T-helper 1 cell (primary cell): ENCODE results near the gene MBP.
A peak's percentile ranks its signal among the peaks of the same experiment; 100 is the strongest.

ENCODE experiments used
- DNase-seq, 5 donors: peaks; one replicate each; pipeline ENCODE4 v3.0.0-alpha.2; 2012 to 2020
- total RNA-seq, 4 donors: gene quantifications; one replicate each; lab custom pipeline; 2026; lab: John Stamatoyannopoulos, UW

MBP gene
- total RNA-seq = 104 to 197 (median 154) reads per million in 4 donors

DNA sequence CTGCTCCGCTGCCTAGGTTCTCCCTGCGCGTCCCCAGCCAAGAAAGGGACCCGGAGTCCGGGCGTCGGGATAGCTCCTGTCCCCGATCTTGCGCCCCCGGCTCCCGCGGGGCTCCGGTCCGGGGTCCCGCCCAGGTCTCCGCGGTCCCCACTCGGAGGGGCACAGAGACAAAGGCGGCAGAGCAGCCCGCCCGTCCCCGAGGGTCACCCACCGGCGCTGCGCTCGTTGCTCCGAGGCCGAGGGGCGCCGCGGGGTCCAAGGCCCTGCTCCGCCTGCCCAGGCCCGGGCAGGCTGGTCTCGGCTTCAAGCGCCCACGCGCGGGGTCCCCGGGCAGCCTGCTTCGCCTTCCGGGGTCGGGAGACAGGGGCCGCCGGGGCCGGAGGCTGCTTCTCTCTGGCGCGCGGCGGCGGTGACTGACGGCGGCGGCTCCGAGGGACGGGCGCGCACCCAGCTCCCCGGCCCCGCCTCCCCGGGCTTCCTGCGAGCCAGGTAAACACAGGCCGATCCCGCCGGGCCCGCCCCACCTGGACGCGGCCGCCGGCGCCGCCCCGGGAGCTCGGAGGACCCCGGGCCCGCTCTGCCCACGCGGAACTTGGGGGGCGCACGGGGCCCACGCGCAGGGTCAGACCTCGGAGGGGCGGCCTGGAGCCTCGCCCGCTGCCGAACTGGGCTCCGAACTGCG, at the start of gene MBP:
Gene MBP, minus strand, starts transcription at position 415 of the 682 bp plus-strand sequence. CDS start 27,522 bp downstream, outside the sequence.
- peak; percentile 51 to 70 (median 63) for DNase-seq

GRCh38 chr18:77181950-77182707, 49.5 kb upstream of the MBP start:
- DNase-seq = no peak

DNA sequence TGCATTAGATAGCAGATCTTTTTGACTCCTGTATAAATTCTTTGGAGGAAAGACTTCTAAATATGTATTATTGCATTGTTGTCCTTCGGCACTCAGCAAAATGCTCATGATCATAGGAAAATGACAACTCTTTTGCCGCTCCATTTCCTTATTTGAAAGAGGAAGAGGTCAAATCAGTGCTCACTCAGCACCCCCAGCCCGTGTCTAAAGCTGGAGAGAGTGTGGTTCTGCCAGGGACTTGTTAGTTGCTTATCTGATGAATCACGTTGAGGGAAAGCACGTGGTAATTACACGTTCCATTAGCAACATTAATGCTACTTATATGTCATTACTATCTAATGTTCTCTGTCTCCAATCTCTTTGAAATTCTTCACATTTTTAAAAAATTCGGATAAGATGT, 46.0 kb upstream of the MBP start:
- DNase-seq = no peak

DNA sequence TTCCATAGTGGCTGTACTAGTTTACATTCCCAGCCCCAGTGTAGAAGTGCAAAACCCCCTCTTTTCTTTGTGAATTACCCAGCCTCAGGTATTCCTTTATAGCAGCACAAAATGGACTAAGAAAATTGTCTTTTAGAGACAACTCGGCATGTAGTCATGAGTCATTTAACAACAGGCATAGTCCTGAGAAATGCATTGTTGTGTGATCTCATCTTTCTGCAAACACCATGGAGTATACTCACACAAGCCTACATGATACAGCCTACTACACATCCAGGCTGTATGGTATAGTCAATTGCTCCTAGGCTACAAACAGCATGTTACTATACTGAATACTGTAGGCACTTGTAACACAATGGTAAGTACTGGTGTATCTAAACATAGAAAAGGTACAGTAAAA, 44.4 kb upstream of the MBP start:
- no peak for DNase-seq

- DNase-seq = no peak
These were observed 40.9 kb upstream of the MBP start for GRCh38 chr18:77173275-77174030.

DNA sequence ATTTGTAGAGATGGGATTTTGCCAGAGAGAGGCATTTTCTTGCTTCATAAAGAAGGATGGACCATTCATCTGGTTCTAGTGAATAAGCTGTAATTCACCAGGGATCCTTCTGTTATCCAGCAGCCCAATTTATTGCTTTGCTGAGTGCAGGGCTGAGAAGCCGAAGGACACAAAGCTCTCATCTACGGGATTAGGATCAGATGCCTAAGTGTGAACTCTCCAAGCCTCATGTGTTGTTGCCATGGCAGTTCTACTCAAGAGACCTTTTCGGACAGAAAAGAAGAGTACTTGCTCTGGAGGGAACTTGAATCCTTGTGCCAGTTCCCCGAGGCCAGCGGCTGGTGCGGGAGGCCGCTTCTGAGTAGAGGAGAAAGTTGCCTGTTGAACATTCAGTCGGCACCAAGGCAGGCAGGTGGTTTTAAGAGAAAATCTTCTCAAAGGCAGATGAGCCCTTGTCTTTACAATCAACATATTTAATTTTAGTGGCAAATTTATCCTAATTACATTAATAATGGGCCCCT, 38.4 kb upstream of the MBP start:
- no peak for DNase-seq

- no peak for DNase-seq
These were observed 36.3 kb upstream of the MBP start for GRCh38 chr18:77168811-77169311.

- no peak for DNase-seq
These were observed 34.7 kb upstream of the MBP start for GRCh38 chr18:77167251-77167650.

DNA sequence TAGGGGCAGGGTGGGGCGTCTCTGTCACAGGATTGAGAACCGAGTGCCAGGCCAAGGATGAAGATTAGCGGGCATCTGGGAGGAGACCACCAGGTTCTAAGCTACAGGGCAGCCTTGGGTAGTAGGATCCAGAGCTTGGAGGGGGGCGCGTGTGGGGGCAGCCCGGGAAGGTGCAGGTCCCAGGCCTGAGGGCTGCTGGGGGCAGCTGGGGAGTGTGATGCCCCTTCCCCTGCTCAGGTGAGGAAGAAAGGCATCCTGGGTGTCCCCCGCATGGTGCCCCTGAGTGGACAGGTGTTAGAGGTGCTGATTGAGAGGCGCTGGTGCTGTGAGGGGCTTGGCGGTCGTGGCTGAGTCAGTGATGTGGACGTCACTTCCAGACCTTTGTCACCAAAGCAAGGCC, 33.9 kb upstream of the MBP start:
- DNase-seq = no peak

DNA sequence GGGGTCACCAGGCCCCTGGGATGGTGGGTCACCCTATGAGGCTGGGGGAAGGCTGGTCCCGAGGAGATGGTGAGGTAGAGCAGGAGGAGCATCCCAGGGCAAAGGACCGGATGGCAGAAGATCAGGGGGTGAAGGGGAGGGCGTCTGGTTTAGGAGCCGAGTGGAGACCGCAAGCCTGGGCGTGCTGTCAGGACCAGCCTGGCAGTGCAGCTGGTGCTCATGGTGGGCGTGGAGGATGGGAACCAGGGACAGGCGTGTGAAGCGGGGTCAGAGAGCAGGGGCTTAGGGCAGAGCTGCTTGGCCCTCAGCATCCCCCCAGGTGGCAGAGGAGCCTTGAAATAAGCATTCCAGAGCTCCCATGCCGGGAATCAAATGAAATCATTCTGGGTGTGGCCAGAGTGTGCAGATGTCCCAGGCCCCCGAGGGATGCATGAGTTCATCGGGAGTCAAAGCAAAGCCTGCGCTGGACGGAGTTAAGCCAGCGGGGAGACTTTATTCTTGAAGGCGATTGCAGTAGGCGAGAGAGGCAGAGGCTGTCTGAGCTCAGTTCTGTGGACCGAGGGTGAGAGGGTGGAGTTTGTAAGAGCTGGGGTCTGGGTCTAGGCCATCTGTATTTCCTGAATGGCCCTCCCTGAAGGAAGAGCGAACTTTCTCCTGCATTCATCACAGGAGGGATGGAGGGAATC, 33.1 kb upstream of the MBP start:
- no peak for DNase-seq

GRCh38 chr18:77164763-77165485, 32.3 kb upstream of the MBP start:
- no peak for DNase-seq

GRCh38 chr18:77164026-77164425, 31.4 kb upstream of the MBP start:
- no peak for DNase-seq

DNA sequence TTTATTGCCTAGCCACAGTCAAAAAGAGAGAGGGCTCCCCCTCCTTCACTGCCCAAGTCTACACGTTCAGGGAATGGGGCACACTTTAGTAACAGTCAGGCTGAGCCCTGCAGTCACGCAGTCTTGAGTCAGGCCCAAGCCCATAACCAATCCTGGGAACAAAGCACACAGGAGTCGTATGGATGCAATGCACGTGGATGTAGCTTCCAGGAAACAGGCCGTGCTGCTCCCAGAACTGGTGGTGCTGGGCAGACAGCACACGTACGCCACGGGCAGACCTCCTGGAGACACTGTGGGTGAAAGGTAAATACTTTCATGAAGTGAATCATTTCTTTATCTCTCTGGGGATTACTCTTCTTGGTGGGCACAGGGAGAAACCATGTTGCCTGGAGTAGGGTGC, 30.0 kb upstream of the MBP start:
- no peak for DNase-seq

DNA sequence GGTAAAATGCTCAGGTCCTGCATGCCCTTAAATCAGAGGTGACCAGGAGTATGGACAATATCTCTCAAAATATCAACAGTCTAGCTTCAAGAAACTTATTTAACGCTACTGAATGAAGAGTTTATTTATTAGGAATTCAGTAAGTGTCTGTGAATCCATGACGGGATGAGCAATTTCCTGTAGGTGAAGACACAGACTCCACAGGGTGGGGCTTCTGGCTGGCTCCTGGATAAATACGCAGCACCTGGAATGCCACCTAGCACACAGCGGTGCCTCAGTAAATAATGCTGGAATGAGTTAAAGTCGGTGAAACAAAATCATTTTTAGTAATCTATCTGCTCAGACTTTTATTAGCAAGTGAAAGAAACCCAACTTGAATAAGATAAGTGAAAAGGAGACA, 29.4 kb upstream of the MBP start:
- DNase-seq = no peak

- DNase-seq = no peak
These were observed 28.8 kb upstream of the MBP start for GRCh38 chr18:77161383-77161782.

GRCh38 chr18:77160515-77160914, 27.9 kb upstream of the MBP start:
- no peak for DNase-seq

DNA sequence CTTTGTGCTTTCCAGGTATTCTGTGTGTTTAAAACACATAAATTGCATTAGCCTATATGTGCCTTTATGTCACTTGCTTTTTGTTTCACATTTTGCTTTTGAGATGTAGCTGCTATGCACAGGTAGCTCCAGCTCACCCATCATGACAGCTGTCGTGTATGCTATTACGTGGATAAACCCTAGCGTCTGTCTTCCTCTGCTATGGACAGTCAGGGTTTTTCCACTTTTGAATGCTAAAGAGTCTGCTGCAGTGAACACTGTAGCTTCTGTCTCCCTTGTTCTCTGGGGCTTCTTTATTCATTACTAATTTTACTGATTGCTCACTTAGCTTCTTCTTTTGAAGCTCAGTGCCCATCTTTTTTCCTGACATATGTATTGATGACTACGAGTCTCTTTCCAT, 24.7 kb upstream of the MBP start:
- no peak for DNase-seq

DNA sequence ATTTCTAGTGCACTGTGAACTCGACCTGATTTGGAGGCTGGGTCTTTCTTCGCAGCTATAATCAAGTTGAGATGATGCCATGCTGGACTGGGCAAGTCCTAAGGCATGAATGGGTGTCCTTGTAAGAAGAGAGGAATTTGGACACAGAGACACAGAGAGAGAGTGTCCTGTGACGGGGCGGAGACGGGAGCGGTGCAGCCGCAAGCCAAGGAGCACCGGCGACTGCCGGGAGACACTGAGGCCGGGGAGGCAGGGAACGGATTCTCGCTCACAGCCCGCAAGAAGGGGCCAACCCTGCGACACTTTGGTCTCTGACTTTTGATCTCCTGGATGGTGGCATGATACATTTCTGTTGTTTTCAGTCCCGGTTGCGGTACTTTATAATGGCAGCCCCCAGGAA, 22.4 kb upstream of the MBP start:
- no peak for DNase-seq

- no peak for DNase-seq
These were observed 20.8 kb upstream of the MBP start for GRCh38 chr18:77153404-77153803.

DNA sequence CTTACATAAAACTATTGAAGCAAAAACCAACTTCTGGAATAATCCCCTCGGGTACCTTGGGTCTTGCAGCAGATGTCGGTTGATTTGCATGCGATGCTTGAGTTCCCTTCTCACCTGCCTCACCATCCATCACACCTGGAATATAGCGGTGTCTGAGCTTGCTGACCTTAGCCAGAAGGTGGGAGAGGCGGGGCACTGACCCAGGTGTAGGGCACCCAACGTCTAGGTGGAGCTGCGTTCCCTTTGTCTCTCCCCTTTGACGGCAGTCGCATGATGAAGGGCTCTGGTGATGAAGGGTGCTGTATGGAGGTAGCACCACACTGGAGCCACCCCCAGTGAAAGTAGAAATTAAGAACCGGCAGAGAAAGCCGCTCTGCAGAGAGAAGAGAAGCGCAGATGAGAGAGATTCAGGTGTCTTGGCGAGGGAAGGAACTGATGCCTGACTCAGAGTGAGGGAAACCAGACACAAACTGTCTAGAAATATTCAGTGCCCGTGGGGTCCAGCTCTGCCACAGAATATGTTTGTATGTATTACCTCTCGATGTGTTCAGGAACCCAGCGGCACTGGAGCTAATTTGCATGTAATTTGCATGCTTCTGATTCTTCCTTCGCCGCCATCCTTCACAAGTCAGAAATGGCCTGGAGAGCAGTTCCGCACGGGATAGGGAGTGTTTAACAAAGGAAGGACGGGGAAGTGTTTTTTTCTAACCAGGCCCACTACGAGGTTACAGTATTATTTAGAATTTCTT, 19.4 kb upstream of the MBP start:
- no peak for DNase-seq
